KMS-11 (cell line): ENCODE results near the gene GXYLT1.

ENCODE experiments used
- H2AFZ ChIP-seq: fragments of 200-600 bp; sonication (generic); 2 replicates; pipeline ENCODE4 v1.6.1; 2016; ENCODE audit warnings: antibody characterized with exemption, mixed run types, low read depth
- H3K27ac ChIP-seq: fragments of 200-600 bp; sonication (generic); 2 replicates; pipeline ENCODE4 v1.6.1; 2016; ENCODE audit warnings: mild to moderate bottlenecking, mixed run types
- H3K27me3 ChIP-seq: fragments of 200-600 bp; sonication (generic); 2 replicates; pipeline ENCODE4 v1.6.1; 2017; ENCODE audit warnings: mild to moderate bottlenecking, low read depth, mixed run types, moderate library complexity; ENCODE audit not compliant: insufficient read depth
- H3K36me3 ChIP-seq: fragments of 200-600 bp; sonication (generic); 2 replicates; pipeline ENCODE4 v1.6.1; 2017; ENCODE audit warnings: mild to moderate bottlenecking, mixed run types; ENCODE audit not compliant: insufficient read depth
- H3K4me1 ChIP-seq: fragments of 200-600 bp; sonication (generic); 2 replicates; pipeline ENCODE4 v1.6.1; 2016; ENCODE audit warnings: mild to moderate bottlenecking, low read depth, mixed run types; ENCODE audit not compliant: poor library complexity, severe bottlenecking
- H3K4me2 ChIP-seq: fragments of 200-600 bp; sonication (generic); 2 replicates; pipeline ENCODE4 v1.7.0; 2016; ENCODE audit warnings: mild to moderate bottlenecking, mixed run types
- H3K4me3 ChIP-seq: fragments of 200-600 bp; sonication (generic); IDR thresholded peaks from 2 replicates; pipeline ENCODE4 v1.6.1; 2017; ENCODE audit warnings: low read depth, low read length, mixed read lengths; ENCODE audit not compliant: insufficient read depth
- H3K79me2 ChIP-seq: fragments of 200-600 bp; sonication (generic); 2 replicates; pipeline ENCODE4 v1.6.1; 2016; ENCODE audit warnings: low read depth, mixed run types; ENCODE audit not compliant: insufficient read depth
- H3K9ac ChIP-seq: fragments of 200-600 bp; sonication (generic); 2 replicates; pipeline ENCODE4 v1.6.1; 2016; ENCODE audit warnings: mild to moderate bottlenecking, mixed run types
- H4K20me1 ChIP-seq: fragments of 200-600 bp; sonication (generic); 2 replicates; pipeline ENCODE4 v1.6.1; 2016; ENCODE audit warnings: mild to moderate bottlenecking, mixed run types; ENCODE audit not compliant: insufficient read depth
- CTCF ChIP-seq: fragments of 200-600 bp; sonication (generic); conservative IDR thresholded peaks from 2 replicates; pipeline ENCODE4 v1.6.1; 2017; ENCODE audit warnings: low read depth, mild to moderate bottlenecking, antibody characterized with exemption, low read length, moderate library complexity, mixed read lengths

GXYLT1 gene

GRCh38 chr12:42187799-42188198 lies 43.1 kb upstream of the GXYLT1 start:
- Histone ChIP-seq H3K79me2 (no peaks in the 10 kb centered on the region), H3K27ac (no peak overlapping the region)

GRCh38 chr12:42186793-42187192 lies 42.1 kb upstream of the GXYLT1 start:
- no peak overlapping the region for H3K4me2 ChIP-seq
- no peaks in the 10 kb centered on the region for H3K36me3 ChIP-seq
- no peaks in the 10 kb centered on the region for H4K20me1 ChIP-seq
- H3K4me3 ChIP-seq, result no peak overlapping the region
- H3K79me2 ChIP-seq, result no peaks in the 10 kb centered on the region
- H3K27me3 ChIP-seq, result no peaks in the 10 kb centered on the region
- TF ChIP-seq CTCF, result no peak
- no peak overlapping the region for H3K27ac ChIP-seq
- no peaks in the 10 kb centered on the region for H3K4me1 ChIP-seq
- H2AFZ ChIP-seq, result no peak overlapping the region
- no peak overlapping the region for H3K9ac ChIP-seq

More at GRCh38 chr12:42187799-42188198, 43.1 kb upstream of the GXYLT1 start:
- Histone ChIP-seq H3K4me3 (no peak overlapping the region), H3K4me2 (no peak overlapping the region), H3K4me1 (no peaks in the 10 kb centered on the region), H3K27me3 (no peaks in the 10 kb centered on the region), H4K20me1 (no peaks in the 10 kb centered on the region), H3K9ac (no peak overlapping the region), H2AFZ (no peak overlapping the region), H3K36me3 (no peaks in the 10 kb centered on the region)
- TF ChIP-seq CTCF, result no peak

GRCh38 chr12:42182394-42182793 lies 37.7 kb upstream of the GXYLT1 start:
- Histone ChIP-seq H4K20me1 (no peaks in the 10 kb centered on the region), H3K4me3 (no peak overlapping the region), H3K27ac (no peak overlapping the region), H3K36me3 (no peaks in the 10 kb centered on the region), H3K4me1 (no peaks in the 10 kb centered on the region), H3K79me2 (no peaks in the 10 kb centered on the region), H3K4me2 (no peak overlapping the region), H3K9ac (no peak overlapping the region), H2AFZ (no peak overlapping the region), H3K27me3 (no peaks in the 10 kb centered on the region)
- TF ChIP-seq CTCF, result no peak

GRCh38 chr12:42180990-42181596 lies 36.4 kb upstream of the GXYLT1 start:
- TF ChIP-seq CTCF, result no peak
- Histone ChIP-seq H4K20me1 (no peaks in the 10 kb centered on the region), H3K36me3 (no peaks in the 10 kb centered on the region), H3K79me2 (no peaks in the 10 kb centered on the region), H3K27ac (no peak overlapping the region), H2AFZ (no peak overlapping the region), H3K4me3 (no peak overlapping the region), H3K27me3 (no peaks in the 10 kb centered on the region), H3K4me2 (no peak overlapping the region), H3K9ac (no peak overlapping the region), H3K4me1 (no peaks in the 10 kb centered on the region)
